ENCODE results near the gene TTC3.

The TTC3 gene

GRCh38 chr21:37230632-37231248 is 157.7 kb downstream of the TTC3 start:
- DNase-seq, result no peak

GRCh38 chr21:37231249-37231645 is 158.2 kb downstream of the TTC3 start:
- no peak for DNase-seq

GRCh38 chr21:37231671-37232070 is 158.6 kb downstream of the TTC3 start:
- no peak for DNase-seq

- no peak for DNase-seq
These were observed 159.4 kb downstream of the TTC3 start for GRCh38 chr21:37232274-37233018.

- DNase-seq, result no peak
These were observed 160.6 kb downstream of the TTC3 start for GRCh38 chr21:37233551-37234146.

- no peak for DNase-seq
These were observed 164.3 kb downstream of the TTC3 start for GRCh38 chr21:37237346-37237745.

GRCh38 chr21:37237764-37238163 is 164.7 kb downstream of the TTC3 start:
- no peak for DNase-seq

- DNase-seq, result no peak
These were observed 167.9 kb downstream of the TTC3 start for GRCh38 chr21:37240978-37241377.

- no peak for DNase-seq
These were observed 168.4 kb downstream of the TTC3 start for GRCh38 chr21:37241426-37241825.

GRCh38 chr21:37243961-37244360 is 170.9 kb downstream of the TTC3 start:
- DNase-seq, result no peak

- DNase-seq, result no peak
These were observed 171.5 kb downstream of the TTC3 start for GRCh38 chr21:37244501-37245095.

- no peak for DNase-seq
These were observed 172.1 kb downstream of the TTC3 start for GRCh38 chr21:37245151-37245550.

- no peak for DNase-seq
These were observed 175.2 kb downstream of the TTC3 start for GRCh38 chr21:37248298-37248697.

- no peak for DNase-seq
These were observed 176.3 kb downstream of the TTC3 start for GRCh38 chr21:37249112-37249904.

- DNase-seq, result no peak
These were observed 178.2 kb downstream of the TTC3 start for GRCh38 chr21:37251294-37251634.

Data from activated CD4-positive, alpha-beta T cell treated with anti-CD3 and anti-CD28 coated beads for 1 hour (primary cell).